ENCODE data around the gene SMAD5. TPM values are rescaled to one million over a fixed set of nuclear protein-coding genes. Genes with fewer than 3 reads are reported as not detected.
A peak's percentile ranks its signal among the peaks of the same experiment; 100 is the strongest.

The SMAD5 gene
- total RNA-seq, 3 donors from 2014 or later, result 45.6 to 63.7 (median 52.4) TPM

GRCh38 chr5:136192526-136193321, 60.1 kb downstream of the SMAD5 start, which contains the start of gene SMIM32:
Gene SMIM32, minus strand, starts transcription at chr5:136193162. Its CDS starts 638 bp downstream, at chr5:136192524.
- DNase-seq (ENCODE audit: low spot score in 2 of 2), result no peak
- no peaks in the 10 kb centered on the region for H3K9me3 ChIP-seq
- no peak within 1 kb of the TSS for H3K27ac ChIP-seq
- H3K4me3 ChIP-seq, result peak within 1 kb of the TSS; percentile 36 to 61 (median 40)
- H3K27me3 ChIP-seq, result peaks cover 0 to 50% of the 10 kb centered on the region in 2 donors
- intact Hi-C loops (cut with DNase I; ENCODE audit: low total_unique reads), result no loop called here
- H3K4me1 ChIP-seq, result peaks cover 0 to 10% of the 10 kb centered on the region in 2 donors
- TF ChIP-seq POLR2A (IDR thresholded peaks at IDR 0.05), result no peak
- no peak for TF ChIP-seq POLR2AphosphoS5 (IDR thresholded peaks at IDR 0.05)
- no peak for TF ChIP-seq CTCF (IDR thresholded peaks at IDR 0.05)
- peaks cover 4% of the 10 kb centered on the region for H3K36me3 ChIP-seq

GRCh38 chr5:136193322-136193935, 60.8 kb downstream of the SMAD5 start:
- no peak for TF ChIP-seq POLR2AphosphoS5 (IDR thresholded peaks at IDR 0.05)
- no peak for TF ChIP-seq CTCF (IDR thresholded peaks at IDR 0.05)
- TF ChIP-seq POLR2A (IDR thresholded peaks at IDR 0.05), result no peak
- Histone ChIP-seq H3K4me1 (peaks cover 0 to 10% of the 10 kb centered on the region in 2 donors), H3K9me3 (no peaks in the 10 kb centered on the region), H3K27me3 (peaks cover 0 to 50% of the 10 kb centered on the region in 2 donors), H3K4me3 (peak overlapping the region in 2 of 3 donors; percentile 40 to 61), H3K27ac (no peak overlapping the region), H3K36me3 (peaks cover under 1% of the 10 kb centered on the region)
- intact Hi-C loops (cut with DNase I; ENCODE audit: low total_unique reads), result no loop called here
- DNase-seq (ENCODE audit: low spot score in 2 of 2), result no peak

- Histone ChIP-seq H3K9me3 (no peaks in the 10 kb centered on the region), H3K27me3 (peaks cover 0 to 50% of the 10 kb centered on the region in 2 donors), H3K4me3 (no peak overlapping the region), H3K4me1 (peaks cover 0 to 10% of the 10 kb centered on the region in 2 donors), H3K36me3 (no peaks in the 10 kb centered on the region), H3K27ac (no peak overlapping the region)
- intact Hi-C loops (cut with DNase I; ENCODE audit: low total_unique reads), result no loop called here
- no peak for DNase-seq (ENCODE audit: low spot score in 2 of 2)
- TF ChIP-seq POLR2AphosphoS5 (IDR thresholded peaks at IDR 0.05) (no peak), CTCF (IDR thresholded peaks at IDR 0.05) (no peak), POLR2A (IDR thresholded peaks at IDR 0.05) (no peak)
Measured at GRCh38 chr5:136194576-136194975, 61.9 kb downstream of the SMAD5 start.

GRCh38 chr5:136195971-136196820, 63.6 kb downstream of the SMAD5 start:
- no peak for DNase-seq (ENCODE audit: low spot score in 2 of 2)
- Histone ChIP-seq H3K36me3 (no peaks in the 10 kb centered on the region), H3K27ac (no peak overlapping the region), H3K9me3 (no peaks in the 10 kb centered on the region), H3K4me1 (peaks cover 0 to 10% of the 10 kb centered on the region in 2 donors), H3K27me3 (peaks cover 0 to 46% of the 10 kb centered on the region in 2 donors), H3K4me3 (no peak overlapping the region)
- TF ChIP-seq POLR2A (IDR thresholded peaks at IDR 0.05) (no peak), POLR2AphosphoS5 (IDR thresholded peaks at IDR 0.05) (no peak), CTCF (IDR thresholded peaks at IDR 0.05) (no peak)
- intact Hi-C loops (cut with DNase I; ENCODE audit: low total_unique reads), result no loop called here
